ENCODE measurements around the gene RNF144A. TPM values are rescaled to one million over a fixed set of nuclear protein-coding genes. Genes with fewer than 3 reads are reported as not detected.

Gene RNF144A
- total RNA-seq, 1 donor, result 35.0 TPM

DNA sequence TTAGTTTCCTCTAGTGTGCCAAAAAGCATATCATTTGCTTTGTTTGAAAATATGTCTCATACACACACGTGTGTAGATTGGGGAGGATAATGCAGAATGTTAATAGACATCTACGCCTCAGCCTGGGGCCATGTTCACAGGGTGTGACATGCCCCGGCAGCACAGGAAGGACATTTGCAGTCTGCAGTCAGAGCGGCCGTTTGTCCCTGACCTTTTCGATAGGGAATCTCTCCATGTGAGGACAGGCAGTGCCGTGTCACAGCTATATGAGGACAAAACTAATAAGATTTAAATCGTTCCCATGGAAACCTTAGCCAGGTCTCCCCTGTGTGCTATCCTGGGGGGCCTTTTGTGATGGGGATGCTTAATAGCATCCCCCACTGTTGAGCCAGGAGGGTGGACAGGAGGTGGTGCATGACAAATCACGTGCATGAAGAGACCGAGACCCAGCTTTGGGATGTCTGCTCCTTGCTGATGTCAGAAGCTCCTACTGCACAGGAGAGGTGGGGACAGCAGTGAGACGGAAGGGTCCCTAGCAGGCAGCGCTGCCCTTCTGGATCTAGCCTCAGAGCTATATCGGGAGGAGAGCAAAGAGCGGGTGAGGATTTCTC, 100.6 kb downstream of the RNF144A start:
- no peak for DNase-seq (ENCODE audit: low read depth in 2 of 3, low spot score in 2 of 3)

DNA sequence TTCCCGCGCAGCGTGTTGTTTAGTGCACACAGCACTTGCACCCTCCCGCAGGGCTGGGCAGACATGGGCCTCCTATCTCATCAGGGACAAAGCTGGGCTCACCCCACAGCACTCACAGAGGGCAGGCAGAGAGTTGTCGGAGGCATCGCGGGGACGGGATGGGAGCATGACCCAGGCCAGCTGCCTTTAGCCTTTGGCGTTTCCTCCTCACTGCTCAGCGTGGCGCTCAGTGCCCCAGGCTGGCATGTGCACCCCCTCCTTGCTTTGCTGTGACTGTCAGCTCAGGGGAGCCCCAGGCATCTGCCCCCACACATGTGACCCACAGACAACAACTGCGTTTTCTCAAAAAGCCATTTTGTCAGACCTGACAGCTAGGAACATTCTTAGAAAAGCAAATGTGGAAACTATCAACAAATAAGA, 101.1 kb downstream of the RNF144A start:
- DNase-seq (ENCODE audit: low read depth in 2 of 3, low spot score in 2 of 3), result no peak

- no peak for DNase-seq (ENCODE audit: low read depth in 2 of 3, low spot score in 2 of 3)
Observed at GRCh38 chr2:7018767-7019166, 101.6 kb downstream of the RNF144A start.

DNA sequence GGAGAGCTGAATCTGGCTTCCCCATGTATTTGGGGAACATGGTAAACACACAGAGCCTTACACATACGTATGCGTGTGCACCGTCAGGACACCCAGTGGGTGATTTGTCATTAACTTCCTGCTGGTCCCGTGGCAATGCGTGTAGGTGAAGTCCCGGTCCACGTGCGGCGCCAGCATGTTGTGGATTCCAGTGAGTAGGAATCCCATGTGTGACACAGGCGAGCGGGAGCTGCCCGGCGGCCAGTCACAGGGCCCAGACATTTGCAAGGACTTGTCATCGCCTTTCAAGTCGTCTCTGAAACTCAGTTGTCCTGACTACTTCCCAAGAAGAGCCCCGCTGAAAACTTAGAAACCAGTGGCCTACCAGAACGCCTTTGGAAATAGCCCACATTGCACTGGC, 102.0 kb downstream of the RNF144A start:
- no peak for DNase-seq (ENCODE audit: low read depth in 2 of 3, low spot score in 2 of 3)

GRCh38 chr2:7020059-7020458, 102.8 kb downstream of the RNF144A start:
- no peak for DNase-seq (ENCODE audit: low read depth in 2 of 3, low spot score in 2 of 3)

- no peak for DNase-seq (ENCODE audit: low read depth in 2 of 3, low spot score in 2 of 3)
Observed at GRCh38 chr2:7020468-7020867, 103.3 kb downstream of the RNF144A start.

- DNase-seq (ENCODE audit: low read depth in 2 of 3, low spot score in 2 of 3), result no peak
Observed at GRCh38 chr2:7020939-7021470, 103.8 kb downstream of the RNF144A start.

DNA sequence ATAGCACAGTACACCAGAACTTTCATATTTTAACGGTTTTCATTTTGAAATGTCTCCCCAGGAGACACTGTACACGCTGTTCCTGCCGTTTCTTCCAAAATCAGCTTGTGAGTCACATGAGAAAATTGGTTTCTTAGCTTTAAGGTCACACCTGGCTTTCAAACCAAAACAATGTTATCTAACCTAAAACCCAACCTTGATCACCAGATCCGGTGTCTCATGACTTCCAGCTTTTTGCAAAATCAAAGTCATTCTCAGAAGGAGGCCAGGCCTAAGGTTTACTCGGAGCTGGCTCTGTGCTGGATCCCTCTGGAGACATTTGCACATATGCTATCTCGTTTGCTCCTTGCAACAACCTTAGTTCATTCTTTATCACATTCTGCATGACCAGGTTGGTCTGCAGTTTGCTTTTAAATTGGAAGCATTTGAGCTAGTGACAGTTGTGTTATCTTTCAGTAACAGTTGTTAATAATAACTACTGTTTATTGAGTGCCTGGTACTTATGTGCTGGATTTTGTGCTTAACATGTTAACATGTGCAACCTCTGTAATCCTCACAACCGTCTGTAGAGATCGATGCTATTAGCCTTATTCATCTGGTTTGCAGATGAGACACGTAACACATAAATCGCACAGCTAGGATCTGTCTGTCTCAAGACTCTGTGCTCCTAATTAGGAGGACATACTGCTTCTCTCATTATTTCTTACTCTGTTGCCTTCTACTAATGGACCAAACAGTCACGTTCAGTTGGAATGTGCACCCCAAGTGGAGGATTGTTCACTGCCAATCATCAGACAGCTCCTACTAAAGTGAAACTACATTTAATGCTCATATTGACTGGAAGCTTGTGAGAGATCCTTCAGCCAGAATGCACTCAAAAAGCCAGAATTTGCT, 105.5 kb downstream of the RNF144A start:
- DNase-seq (ENCODE audit: low read depth in 2 of 3, low spot score in 2 of 3), result no peak

DNA sequence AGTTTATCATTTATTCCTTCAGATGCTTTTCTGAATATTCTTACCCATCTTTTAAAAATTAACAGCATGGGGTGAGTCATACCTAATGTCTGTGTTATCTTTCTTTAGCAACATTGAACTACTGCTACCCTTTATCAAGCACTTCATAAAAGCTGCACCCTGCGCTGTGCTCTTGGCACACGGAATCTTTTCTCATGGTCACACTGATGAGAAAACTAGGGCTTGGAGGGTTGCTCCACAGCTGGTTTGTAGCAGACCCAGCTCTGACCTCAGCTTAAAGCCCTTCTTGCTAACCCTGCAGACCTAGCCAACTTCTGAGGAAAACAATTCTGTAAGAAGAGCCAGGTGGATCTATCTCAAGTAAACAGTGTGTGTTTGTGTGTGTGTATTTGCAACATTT, 106.3 kb downstream of the RNF144A start:
- DNase-seq (ENCODE audit: low read depth in 2 of 3, low spot score in 2 of 3), result no peak

- DNase-seq (ENCODE audit: low read depth in 2 of 3, low spot score in 2 of 3), result no peak
Observed at GRCh38 chr2:7024261-7024660, 107.0 kb downstream of the RNF144A start.

GRCh38 chr2:7025082-7025481, 107.9 kb downstream of the RNF144A start:
- DNase-seq (ENCODE audit: low read depth in 2 of 3, low spot score in 2 of 3), result peak in 1 of 3 donors; percentile 33

GRCh38 chr2:7026742-7027141, 109.5 kb downstream of the RNF144A start:
- no peak for DNase-seq (ENCODE audit: low read depth in 2 of 3, low spot score in 2 of 3)

DNA sequence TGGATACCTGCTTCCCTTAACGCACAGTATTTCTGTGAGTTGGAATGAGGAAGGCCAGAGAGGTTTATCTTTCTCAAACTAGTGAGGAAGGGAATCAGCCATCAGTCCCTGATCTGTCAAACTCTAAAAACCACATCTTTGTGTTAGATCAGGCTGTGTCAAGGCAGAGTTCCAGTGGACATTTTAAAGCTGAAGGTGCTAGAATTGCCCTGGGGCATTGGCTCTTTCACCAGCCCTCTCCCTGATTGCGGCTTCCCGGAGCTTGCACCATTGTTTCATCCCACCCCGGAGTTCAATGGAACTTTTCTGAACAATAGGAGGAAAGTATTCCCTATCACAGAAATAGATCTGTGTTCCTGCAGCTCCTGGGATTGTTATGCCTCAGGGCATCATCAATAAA, 110.2 kb downstream of the RNF144A start:
- no peak for DNase-seq (ENCODE audit: low read depth in 2 of 3, low spot score in 2 of 3)

GRCh38 chr2:7027956-7028655, 110.9 kb downstream of the RNF144A start:
- DNase-seq (ENCODE audit: low read depth in 2 of 3, low spot score in 2 of 3), result no peak

DNA sequence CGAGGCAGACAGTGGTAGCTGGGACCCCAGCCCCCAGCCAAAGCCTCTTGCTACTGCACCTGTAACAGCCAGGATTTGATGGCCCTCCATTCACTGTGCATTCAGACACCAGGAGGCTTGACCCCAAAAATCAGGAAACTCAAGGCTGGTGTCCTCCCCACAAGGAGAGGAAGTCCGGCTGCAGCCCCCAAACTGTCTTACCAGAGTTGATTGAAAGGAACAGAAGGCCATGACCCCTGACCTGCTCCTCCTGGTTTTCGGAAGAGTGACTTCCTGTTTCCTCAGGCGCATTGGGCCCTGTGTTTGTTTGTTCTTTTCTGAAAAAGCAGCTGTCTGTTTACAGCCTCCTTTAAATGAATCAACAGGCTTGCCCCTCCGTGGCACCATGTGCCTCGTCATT, 111.6 kb downstream of the RNF144A start:
- DNase-seq (ENCODE audit: low read depth in 2 of 3, low spot score in 2 of 3), result no peak

DNA sequence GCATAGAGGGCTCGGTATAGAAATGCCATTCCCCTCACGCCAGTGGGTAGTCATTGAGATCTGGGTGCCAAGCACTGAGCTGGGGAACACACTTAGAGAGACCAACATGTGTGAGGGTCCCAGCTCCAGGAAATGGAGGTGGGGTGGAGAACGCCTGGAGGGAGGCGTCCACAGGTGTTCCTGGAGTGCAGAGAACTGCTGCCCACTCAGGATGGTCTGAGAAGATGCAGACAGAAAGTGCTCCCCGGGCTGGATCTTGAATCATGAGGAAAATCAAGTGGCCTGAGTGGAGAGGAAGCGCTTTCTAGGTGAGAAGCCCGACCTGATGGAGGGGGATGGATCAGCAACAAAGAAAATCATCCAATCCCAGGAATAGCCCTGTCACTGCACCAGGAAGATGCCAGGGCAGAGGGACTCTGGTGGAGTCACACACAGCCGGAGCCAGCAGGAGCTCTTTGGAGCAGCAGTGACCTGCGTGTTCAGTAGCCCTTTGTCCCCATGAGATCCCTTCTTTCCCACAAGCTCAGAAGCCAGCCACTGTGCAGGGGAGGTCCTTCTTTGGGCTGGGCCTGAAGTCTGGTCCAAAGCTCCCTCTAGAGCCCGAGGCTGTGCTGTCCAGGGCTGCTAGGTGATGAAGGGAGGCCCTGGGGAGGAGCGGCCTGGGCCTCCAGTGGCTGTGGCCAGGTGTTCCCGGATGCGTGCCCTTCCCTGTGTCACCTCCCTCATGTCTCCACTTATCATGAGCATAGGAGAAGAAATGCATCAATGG, 112.3 kb downstream of the RNF144A start:
- DNase-seq (ENCODE audit: low read depth in 2 of 3, low spot score in 2 of 3), result no peak

GRCh38 chr2:7030810-7031209, 113.6 kb downstream of the RNF144A start:
- no peak for DNase-seq (ENCODE audit: low read depth in 2 of 3, low spot score in 2 of 3)

GRCh38 chr2:7031547-7032245, 114.5 kb downstream of the RNF144A start:
- DNase-seq (ENCODE audit: low read depth in 2 of 3, low spot score in 2 of 3), result peak; percentile 13 to 77 (median 67)

GRCh38 chr2:7032371-7032770, 115.2 kb downstream of the RNF144A start:
- DNase-seq (ENCODE audit: low read depth in 2 of 3, low spot score in 2 of 3), result no peak
